ENCODE measurements around the gene CLCNKB. TPM values are rescaled to one million over a fixed set of nuclear protein-coding genes. Genes with fewer than 3 reads are reported as not detected.

CLCNKB gene
- total RNA-seq, 1 experiment from 2014 or later: 1.1 TPM

- ChIA-PET POLR2A (ENCODE audit: unreplicated experiment) (no interaction called here), CTCF (interaction anchor here (0.7 kb wide), 1 partner anchor 369 kb away, joined by 6 read pairs; no protein-coding TSS in a partner anchor)
- no peaks in the 10 kb centered on the region for H3K9me3 ChIP-seq (ENCODE audit: insufficient read depth, low read depth)
- H3K9me2 ChIP-seq (ENCODE audit: insufficient read depth): no peaks in the 10 kb centered on the region
- no TSS peak for BruUV-seq (replicated peaks)
- H3K4me3 ChIP-seq: no peak overlapping the region
- no peak for TF ChIP-seq CTCF (conservative IDR thresholded peaks at IDR 0.05)
- no peak for TF ChIP-seq EZH2 (IDR thresholded peaks at IDR 0.05; ENCODE audit: low read depth)
- peak overlapping the region; percentile 79; the same call in 1 of the 2 replicates for H3K4me2 ChIP-seq
- intact Hi-C loops (cut with micrococcal nuclease; ENCODE audit: unreplicated experiment): loop anchor here (2.0 kb wide), 1 partner anchor 63 kb away; no protein-coding TSS in a partner anchor
- no peaks in the 10 kb centered on the region for H3K27me3 ChIP-seq (ENCODE audit: insufficient read depth, low read depth)
- no peaks in the 10 kb centered on the region for H3K79me2 ChIP-seq (ENCODE audit: low read depth)
- DNase-seq: no peak
- peaks cover 28% of the 10 kb centered on the region for H3F3A ChIP-seq (ENCODE audit: insufficient read depth, low read depth)
- no peak overlapping the region for H3K27ac ChIP-seq
- no peaks in the 10 kb centered on the region for H4K20me1 ChIP-seq (ENCODE audit: insufficient read depth)
- H2AFZ ChIP-seq: no peak overlapping the region
- no peaks in the 10 kb centered on the region for H3K36me3 ChIP-seq (ENCODE audit: low read depth)
- H3K4me1 ChIP-seq (replicated peaks; ENCODE audit: insufficient read depth): peaks cover 25% of the 10 kb centered on the region
These were observed 28.5 kb downstream of the CLCNKB start for GRCh38 chr1:16072095-16072494.

- Histone ChIP-seq H3K4me2 (peak overlapping the region; percentile 79), H3K4me3 (peak overlapping the region; percentile 73), H3K27ac (no peak overlapping the region), H3K4me1 (replicated peaks; ENCODE audit: insufficient read depth) (peaks cover 32% of the 10 kb centered on the region), H4K20me1 (ENCODE audit: insufficient read depth) (no peaks in the 10 kb centered on the region), H3F3A (ENCODE audit: insufficient read depth, low read depth) (peaks cover 35% of the 10 kb centered on the region), H3K9me3 (ENCODE audit: insufficient read depth, low read depth) (no peaks in the 10 kb centered on the region), H3K9me2 (ENCODE audit: insufficient read depth) (no peaks in the 10 kb centered on the region), H3K79me2 (ENCODE audit: low read depth) (no peaks in the 10 kb centered on the region), H3K27me3 (ENCODE audit: insufficient read depth, low read depth) (no peaks in the 10 kb centered on the region), H2AFZ (peak overlapping the region; percentile 68; the same call in 1 of the 2 replicates), H3K36me3 (ENCODE audit: low read depth) (no peaks in the 10 kb centered on the region)
- no peak for DNase-seq
- POLR2A ChIA-PET (ENCODE audit: unreplicated experiment): interaction anchor here (0.6 kb wide), 1 partner anchor 202 kb away, joined by 6 read pairs; no protein-coding TSS in a partner anchor
- TF ChIP-seq CTCF (conservative IDR thresholded peaks at IDR 0.05): no peak
- no peak for TF ChIP-seq EZH2 (IDR thresholded peaks at IDR 0.05; ENCODE audit: low read depth)
- intact Hi-C loops (cut with micrococcal nuclease; ENCODE audit: unreplicated experiment): loop anchor here (2.0 kb wide), 1 partner anchor 64 kb away; no protein-coding TSS in a partner anchor
- CTCF ChIA-PET: interaction anchor here (0.5 to 0.8 kb wide), 4 partner anchors 82 to 476 kb away, joined by 3 to 7 read pairs (median 6); no protein-coding TSS in a partner anchor
- no TSS peak for BruUV-seq (replicated peaks)
These were observed 29.3 kb downstream of the CLCNKB start for GRCh38 chr1:16072616-16073484.

GRCh38 chr1:16073490-16074119 lies 30.0 kb downstream of the CLCNKB start, which contains the start of gene FAM131C:
FAM131C (minus strand) TSS chr1:16073651; CDS start chr1:16073442, 209 bp downstream.
- no peak for TF ChIP-seq EZH2 (IDR thresholded peaks at IDR 0.05; ENCODE audit: low read depth)
- TF ChIP-seq CTCF (conservative IDR thresholded peaks at IDR 0.05): 0 out of 2 replicates have a peak, but pooled peaks have one; percentile 25
- Histone ChIP-seq H3K36me3 (ENCODE audit: low read depth) (no peaks in the 10 kb centered on the region), H3K27me3 (ENCODE audit: insufficient read depth, low read depth) (no peaks in the 10 kb centered on the region), H3K4me3 (peak within 1 kb of the TSS; percentile 73), H3K4me1 (replicated peaks; ENCODE audit: insufficient read depth) (peaks cover 36% of the 10 kb centered on the region), H3K9me2 (ENCODE audit: insufficient read depth) (no peaks in the 10 kb centered on the region), H2AFZ (peak within 1 kb of the TSS; percentile 76), H4K20me1 (ENCODE audit: insufficient read depth) (no peaks in the 10 kb centered on the region), H3K27ac (no peak within 1 kb of the TSS), H3K9me3 (ENCODE audit: insufficient read depth, low read depth) (no peaks in the 10 kb centered on the region), H3K79me2 (ENCODE audit: low read depth) (no peaks in the 10 kb centered on the region), H3F3A (ENCODE audit: insufficient read depth, low read depth) (peaks cover 31% of the 10 kb centered on the region), H3K4me2 (peak within 1 kb of the TSS; percentile 79)
- peak in 1 of 2 experiments; percentile 52 for DNase-seq
- CTCF ChIA-PET: interaction anchor here (0.5 to 0.8 kb wide), 5 partner anchors 74 to 477 kb away, joined by 3 to 7 read pairs (median 3); no protein-coding TSS in a partner anchor
- intact Hi-C loops (cut with micrococcal nuclease; ENCODE audit: unreplicated experiment): loop anchor here (2.0 kb wide), 1 partner anchor 65 kb away; no protein-coding TSS in a partner anchor
- POLR2A ChIA-PET (ENCODE audit: unreplicated experiment): interaction anchor here (0.6 kb wide), 1 partner anchor 201 kb away, joined by 6 read pairs; no protein-coding TSS in a partner anchor
- no TSS peak for BruUV-seq (replicated peaks)

Data from PC-9 (cell line).